OCI-LY1 (cell line): ENCODE results near the gene TNFSF9.

Experiments
- H2AFZ ChIP-seq: fragments of 200-600 bp; sonication (generic), shearing (Covaris generic); 2 replicates; pipeline ENCODE4 v1.6.0; 2014; ENCODE audit warnings: antibody characterized with exemption, mild to moderate bottlenecking, low read length
- H3F3A ChIP-seq: fragments of 200-600 bp; sonication (generic), shearing (Covaris generic); 2 replicates; pipeline ENCODE4 v1.6.0; 2014; ENCODE audit warnings: mild to moderate bottlenecking, antibody characterized with exemption, low read length, moderate library complexity; ENCODE audit not compliant: insufficient read depth
- H3K27ac ChIP-seq: fragments of 200-600 bp; sonication (generic); 2 replicates; pipeline ENCODE4 v1.5.1; 2014; ENCODE audit warnings: low read length, mixed run types, mild to moderate bottlenecking, low read depth; ENCODE audit not compliant: poor library complexity, severe bottlenecking
- H3K27me3 ChIP-seq: fragments of 200-600 bp; sonication (generic); 2 replicates; pipeline ENCODE4 v1.6.0; 2014; ENCODE audit warnings: antibody characterized with exemption, mild to moderate bottlenecking, low read length, moderate library complexity; ENCODE audit not compliant: insufficient read depth
- H3K36me3 ChIP-seq: fragments of 200-600 bp; sonication (generic); 2 replicates; pipeline ENCODE4 v1.6.1; 2014; ENCODE audit warnings: mild to moderate bottlenecking, antibody characterized with exemption, low read length, moderate library complexity, mixed read lengths; ENCODE audit not compliant: insufficient read depth
- H3K4me1 ChIP-seq: fragments of 200-600 bp; sonication (generic); 2 replicates; pipeline ENCODE4 v1.5.1; 2014; ENCODE audit warnings: mild to moderate bottlenecking, low read length, moderate library complexity; ENCODE audit not compliant: insufficient read depth, severe bottlenecking
- H3K4me2 ChIP-seq: fragments of 200-600 bp; sonication (generic), shearing (Covaris generic); 2 replicates; pipeline ENCODE4 v1.6.1; 2014; ENCODE audit warnings: low read length
- H3K4me3 ChIP-seq: fragments of 200-600 bp; sonication (generic); 2 replicates; pipeline ENCODE4 v1.5.1; 2014; ENCODE audit warnings: low read length, low read depth, mild to moderate bottlenecking, mixed read lengths; ENCODE audit not compliant: poor library complexity, severe bottlenecking
- H3K79me2 ChIP-seq: fragments of 200-600 bp; shearing (Covaris generic); 2 replicates; pipeline ENCODE4 v1.6.1; 2016; ENCODE audit warnings: mixed run types, low read length, mixed read lengths; ENCODE audit not compliant: insufficient read depth
- H3K9ac ChIP-seq: fragments of 200-600 bp; sonication (generic), shearing (Covaris generic); 2 replicates; pipeline ENCODE4 v1.6.1; 2014; ENCODE audit warnings: mild to moderate bottlenecking, low read length, mixed read lengths
- H3K9me2 ChIP-seq: fragments of 200-600 bp; sonication (generic), shearing (Covaris generic); 2 replicates; pipeline ENCODE4 v1.6.1; 2014; ENCODE audit warnings: low read depth, mild to moderate bottlenecking, low read length, mixed read lengths
- H3K9me3 ChIP-seq: fragments of 200-600 bp; shearing (Covaris generic); 2 replicates; pipeline ENCODE4 v1.6.1; 2014; ENCODE audit warnings: low read length, mixed read lengths
- H4K20me1 ChIP-seq: fragments of 200-600 bp; sonication (generic), shearing (Covaris generic); 2 replicates; pipeline ENCODE4 v1.6.0; 2016; ENCODE audit warnings: mild to moderate bottlenecking, low read length; ENCODE audit not compliant: insufficient read depth
- EZH2 ChIP-seq: fragments of 200-600 bp; sonication (generic), shearing (Covaris generic); IDR thresholded peaks from 2 replicates; pipeline ENCODE4 v1.8.0; 2017; ENCODE audit warnings: borderline replicate concordance, mixed run types, mild to moderate bottlenecking, antibody characterized with exemption, low read length, moderate library complexity, mixed read lengths
- TF ChIP-seq, protein P1 (sequence below): fragments of 200-600 bp; sonication (generic), shearing (Covaris generic); IDR thresholded peaks from 2 replicates; pipeline ENCODE4 v1.5.1; 2017; ENCODE audit warnings: mild to moderate bottlenecking, antibody characterized with exemption, low read length, moderate library complexity, mixed read lengths

TNFSF9 gene

DNA sequence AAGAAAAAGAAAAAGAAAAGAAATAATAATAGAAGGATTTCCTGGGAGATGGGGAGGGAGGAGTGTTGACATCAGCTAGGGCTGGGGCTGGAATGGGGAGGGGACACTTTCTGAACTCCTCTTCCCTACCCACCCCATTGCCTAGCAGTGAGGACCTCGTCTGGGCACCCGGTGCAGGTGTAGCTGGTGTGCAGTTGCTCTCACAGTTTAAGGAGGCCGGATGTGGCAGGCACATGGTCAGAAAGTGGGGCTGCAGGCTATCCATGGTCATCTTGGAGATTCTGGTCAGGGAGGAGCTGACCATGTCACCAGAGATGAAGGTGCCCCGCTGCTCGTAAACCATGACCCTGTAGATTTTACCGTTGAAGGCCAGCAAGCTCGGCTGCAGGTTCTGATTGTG lies 20.2 kb upstream of the TNFSF9 start:
- Histone ChIP-seq H3F3A (no peaks in the 10 kb centered on the region), H3K4me1 (peaks cover 26% of the 10 kb centered on the region)

DNA sequence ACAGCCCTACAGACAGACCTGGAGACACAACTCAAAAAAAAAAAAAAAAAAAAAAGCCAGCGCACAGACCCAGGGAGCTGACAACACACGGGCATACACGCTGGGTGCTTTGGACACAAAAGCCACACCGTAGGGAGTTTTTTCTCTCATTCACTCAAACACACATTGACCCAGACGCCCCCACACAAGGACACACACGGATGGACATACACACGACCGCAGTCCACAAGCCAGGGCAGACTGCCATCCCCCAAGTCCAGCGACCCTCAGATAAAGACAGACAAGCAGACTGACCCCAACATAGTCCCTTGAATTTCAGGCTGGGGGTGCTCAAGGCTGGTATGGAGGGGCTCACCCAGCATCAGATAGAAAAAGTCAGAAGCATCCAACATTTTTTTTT lies 16.7 kb upstream of the TNFSF9 start:
- H3K9ac ChIP-seq, result no peak overlapping the region
- H3K9me2 ChIP-seq, result no peaks in the 10 kb centered on the region
- no peaks in the 10 kb centered on the region for H3K79me2 ChIP-seq
- no peaks in the 10 kb centered on the region for H3K27me3 ChIP-seq
- H3K27ac ChIP-seq, result no peak overlapping the region
- no peak overlapping the region for H3K4me3 ChIP-seq
- H3K4me1 ChIP-seq, result peaks cover 36% of the 10 kb centered on the region
- H4K20me1 ChIP-seq, result no peaks in the 10 kb centered on the region
- no peaks in the 10 kb centered on the region for H3K9me3 ChIP-seq
- TF ChIP-seq, protein P1, sequence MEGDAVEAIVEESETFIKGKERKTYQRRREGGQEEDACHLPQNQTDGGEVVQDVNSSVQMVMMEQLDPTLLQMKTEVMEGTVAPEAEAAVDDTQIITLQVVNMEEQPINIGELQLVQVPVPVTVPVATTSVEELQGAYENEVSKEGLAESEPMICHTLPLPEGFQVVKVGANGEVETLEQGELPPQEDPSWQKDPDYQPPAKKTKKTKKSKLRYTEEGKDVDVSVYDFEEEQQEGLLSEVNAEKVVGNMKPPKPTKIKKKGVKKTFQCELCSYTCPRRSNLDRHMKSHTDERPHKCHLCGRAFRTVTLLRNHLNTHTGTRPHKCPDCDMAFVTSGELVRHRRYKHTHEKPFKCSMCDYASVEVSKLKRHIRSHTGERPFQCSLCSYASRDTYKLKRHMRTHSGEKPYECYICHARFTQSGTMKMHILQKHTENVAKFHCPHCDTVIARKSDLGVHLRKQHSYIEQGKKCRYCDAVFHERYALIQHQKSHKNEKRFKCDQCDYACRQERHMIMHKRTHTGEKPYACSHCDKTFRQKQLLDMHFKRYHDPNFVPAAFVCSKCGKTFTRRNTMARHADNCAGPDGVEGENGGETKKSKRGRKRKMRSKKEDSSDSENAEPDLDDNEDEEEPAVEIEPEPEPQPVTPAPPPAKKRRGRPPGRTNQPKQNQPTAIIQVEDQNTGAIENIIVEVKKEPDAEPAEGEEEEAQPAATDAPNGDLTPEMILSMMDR, result no peak
- no peak for TF ChIP-seq EZH2
- H2AFZ ChIP-seq, result no peak overlapping the region
- H3F3A ChIP-seq, result peaks cover 13% of the 10 kb centered on the region
- H3K4me2 ChIP-seq, result no peak overlapping the region
- no peaks in the 10 kb centered on the region for H3K36me3 ChIP-seq

More for the DNA sequence above, 20.2 kb upstream of the TNFSF9 start:
- Histone ChIP-seq H2AFZ (no peak overlapping the region), H3K27me3 (no peaks in the 10 kb centered on the region), H3K79me2 (no peaks in the 10 kb centered on the region), H3K4me2 (no peak overlapping the region), H3K27ac (no peak overlapping the region), H3K9me3 (no peaks in the 10 kb centered on the region), H3K9ac (no peak overlapping the region), H3K9me2 (no peaks in the 10 kb centered on the region), H4K20me1 (no peaks in the 10 kb centered on the region), H3K4me3 (no peak overlapping the region), H3K36me3 (no peaks in the 10 kb centered on the region)
- TF ChIP-seq, protein P1, result no peak; the same call in 1 of the 2 replicates
- no peak for TF ChIP-seq EZH2

DNA sequence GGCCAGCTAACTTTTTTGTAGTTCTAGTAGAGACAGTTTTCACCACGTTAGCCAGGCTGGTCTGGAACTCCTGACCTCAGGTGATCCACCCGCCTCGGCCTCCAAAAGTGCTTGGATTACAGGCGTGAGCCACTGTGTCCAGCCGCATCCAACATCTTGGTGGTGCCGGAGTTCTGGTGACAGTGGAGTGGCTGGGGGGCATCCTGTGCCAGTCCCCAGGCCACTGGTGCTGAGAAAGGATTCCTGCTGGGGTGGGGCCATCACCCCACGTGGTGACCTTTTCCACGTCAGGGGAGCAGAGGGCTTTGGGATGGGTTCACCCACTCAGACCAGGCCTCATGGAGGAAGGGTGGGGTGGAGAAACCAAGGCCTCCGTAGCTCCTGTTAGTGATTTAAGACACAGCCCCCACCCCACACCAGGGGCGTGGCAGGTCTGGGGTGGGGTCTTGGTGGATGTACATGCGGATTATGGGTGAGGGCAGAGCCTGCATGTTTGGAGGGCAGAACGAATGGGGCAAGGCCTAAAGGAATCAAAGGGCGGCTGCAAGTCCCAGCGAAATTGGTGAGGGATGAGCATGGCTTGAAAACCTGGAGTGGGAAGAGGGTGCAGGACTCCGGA lies 15.8 kb upstream of the TNFSF9 start:
- TF ChIP-seq, protein P1, result no peak
- TF ChIP-seq EZH2, result no peak
- Histone ChIP-seq H4K20me1 (no peaks in the 10 kb centered on the region), H3K36me3 (no peaks in the 10 kb centered on the region), H3K9ac (no peak overlapping the region), H3K27ac (peak overlapping the region; percentile 11), H2AFZ (no peak overlapping the region), H3K79me2 (no peaks in the 10 kb centered on the region), H3K9me2 (no peaks in the 10 kb centered on the region), H3K4me1 (peaks cover 40% of the 10 kb centered on the region), H3K9me3 (no peaks in the 10 kb centered on the region), H3K27me3 (no peaks in the 10 kb centered on the region), H3K4me2 (no peak overlapping the region), H3F3A (peaks cover 13% of the 10 kb centered on the region), H3K4me3 (no peak overlapping the region)
